NCI-H2171 treated with DMSO at 0.1 percent for 48 hours (cell line): ENCODE data around the gene KRT76.
"Not testable (repeated sequence)": the region's sequence is repeated elsewhere in the genome, so short reads cannot be mapped to it uniquely, and the experiment has no call there.

ENCODE experiments used
- DNase-seq: peaks from one replicate; lab custom pipeline; 2025; lab: John Stamatoyannopoulos, UW

The KRT76 gene

DNA sequence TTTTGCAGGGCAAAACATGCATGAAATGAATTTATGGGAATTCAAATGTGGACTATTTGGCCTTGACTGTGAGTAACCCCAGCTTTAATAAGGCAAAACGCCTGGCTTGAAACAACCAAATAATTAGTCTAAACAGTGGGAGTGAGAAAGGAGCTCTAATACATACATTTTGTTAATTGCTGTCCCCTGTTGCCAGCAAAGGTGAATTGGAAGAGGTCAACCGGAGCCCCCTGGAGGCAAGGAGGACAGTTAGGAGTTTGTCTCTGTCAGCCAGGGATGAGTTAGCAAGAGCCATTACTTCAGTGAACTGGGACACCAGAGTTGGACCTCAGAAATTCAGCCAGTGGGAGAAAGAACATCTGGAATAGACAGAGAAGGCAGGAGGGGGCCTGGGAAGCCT is 17.4 kb downstream of the KRT76 start:
- no peak for DNase-seq

DNA sequence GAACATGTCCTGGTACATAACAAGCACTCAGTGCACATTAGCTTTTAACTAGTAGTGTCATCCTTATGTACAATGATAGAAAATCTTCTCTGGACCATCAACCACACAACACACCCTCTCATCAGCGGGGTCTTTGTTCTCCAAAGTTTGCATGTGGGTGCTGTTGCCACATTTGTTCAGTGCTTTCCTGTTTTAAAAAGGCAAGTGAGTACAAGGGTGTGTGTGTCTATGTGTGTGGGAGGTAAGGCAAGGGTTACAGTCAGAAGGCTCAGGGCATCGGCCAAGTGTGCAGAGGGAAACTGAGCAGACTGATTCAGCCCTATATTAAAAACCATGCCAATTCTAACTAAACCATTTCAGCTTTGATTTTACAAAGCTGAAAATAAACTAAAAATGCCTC is 17.9 kb downstream of the KRT76 start:
- no peak for DNase-seq

DNA sequence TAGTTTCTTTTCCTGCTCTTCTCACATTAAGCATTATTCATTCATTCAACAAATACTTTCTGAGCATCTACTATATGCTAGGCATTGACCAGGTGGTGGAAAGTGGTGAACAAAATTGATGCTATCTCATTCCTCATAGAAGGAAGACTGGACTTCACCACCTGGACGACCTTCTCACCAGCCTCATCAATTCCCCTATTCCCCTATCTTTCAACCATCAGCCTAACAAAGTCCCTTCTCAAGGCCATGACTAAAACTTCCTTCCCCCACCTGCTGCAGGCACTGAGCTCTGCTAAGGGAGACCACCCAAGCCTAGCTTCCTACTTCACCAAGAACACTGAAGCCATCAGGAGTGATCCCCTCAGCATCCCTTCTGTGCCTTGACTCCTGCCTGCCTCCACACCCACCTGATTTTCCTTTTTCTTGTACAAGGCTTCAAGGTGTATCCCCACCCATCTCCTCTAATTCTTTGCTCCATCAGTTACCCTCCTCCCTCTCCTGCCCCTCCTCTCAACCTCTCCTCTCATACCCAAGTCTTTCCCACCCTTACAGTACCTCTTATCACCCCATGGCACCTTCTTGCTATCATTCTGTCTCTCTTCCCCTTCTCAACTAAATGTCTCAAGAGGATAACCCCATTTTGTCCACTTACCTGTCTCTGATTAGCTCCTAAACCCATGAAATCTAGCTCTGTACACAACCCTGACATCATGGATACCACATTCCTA is 19.5 kb downstream of the KRT76 start:
- no peak for DNase-seq

DNA sequence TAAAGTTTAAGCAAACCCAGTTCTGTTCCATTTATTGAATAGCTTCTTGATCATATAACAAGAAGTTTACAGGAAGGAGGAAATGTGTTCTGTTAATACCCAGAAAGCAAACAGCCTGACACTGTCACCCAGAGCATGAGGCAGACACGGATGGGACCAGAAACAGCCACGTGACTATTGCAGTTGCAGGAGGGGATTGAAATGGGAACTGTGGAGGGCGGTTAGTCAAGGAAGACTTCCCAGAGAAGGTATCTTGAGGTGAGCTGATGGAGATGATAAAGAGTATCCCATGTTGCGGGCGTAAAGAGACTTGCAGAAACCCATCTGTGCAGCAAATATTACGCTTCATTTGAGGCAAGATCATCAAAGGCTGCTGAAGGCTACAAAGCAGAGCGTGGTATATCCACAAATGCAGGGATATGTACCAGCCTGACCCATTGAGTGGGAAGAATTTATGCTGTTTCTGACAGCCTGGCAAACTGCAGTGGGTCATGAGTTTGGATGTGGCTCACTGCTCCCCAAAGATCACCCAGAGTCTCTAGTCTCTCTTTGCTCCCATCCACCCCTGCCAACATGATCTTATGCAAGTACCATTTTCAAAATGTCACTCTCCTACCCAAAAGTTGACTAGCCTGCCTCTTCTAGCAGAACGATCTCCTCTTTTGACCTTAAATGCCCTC is 20.7 kb downstream of the KRT76 start:
- DNase-seq: peak; percentile 13

DNA sequence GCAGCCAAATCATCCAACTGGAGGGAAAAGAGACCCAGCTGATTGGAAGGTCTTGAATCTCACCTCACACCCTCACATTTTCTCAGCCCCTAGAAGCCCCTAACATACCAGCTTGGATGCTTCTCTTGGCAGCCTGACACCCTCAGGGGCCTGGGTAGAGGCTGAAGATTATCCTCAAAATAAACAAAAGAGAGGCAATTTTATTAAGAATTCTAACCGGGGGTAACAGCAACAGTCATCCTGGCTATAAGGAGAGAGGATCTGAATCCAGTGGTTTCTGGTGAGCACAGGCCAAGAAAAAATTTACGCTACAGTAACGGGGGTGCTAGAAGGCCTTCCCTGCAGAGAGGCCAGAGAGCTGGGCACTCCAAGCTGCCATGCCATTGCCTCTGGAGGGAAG is 21.6 kb downstream of the KRT76 start:
- no peak for DNase-seq

DNA sequence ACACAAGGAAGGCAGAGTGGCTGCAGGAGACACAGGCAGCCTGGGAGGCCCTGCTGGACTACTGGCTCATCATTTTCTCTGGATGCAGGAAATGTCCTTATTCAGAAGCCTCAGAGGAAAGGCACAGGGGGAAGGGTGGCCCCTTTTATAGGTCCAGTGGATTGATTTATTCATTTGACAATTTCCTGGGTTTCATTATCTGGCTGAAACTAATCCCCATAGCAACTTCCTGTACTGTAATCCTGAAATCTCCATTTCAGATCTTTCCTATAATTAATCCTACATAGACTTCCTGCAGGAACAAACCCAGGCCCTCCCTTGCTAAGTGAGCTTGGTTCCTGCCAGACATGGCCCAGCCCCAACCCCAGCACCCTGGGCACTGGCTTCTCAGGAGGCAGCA is 23.0 kb downstream of the KRT76 start:
- DNase-seq: no peak

DNA sequence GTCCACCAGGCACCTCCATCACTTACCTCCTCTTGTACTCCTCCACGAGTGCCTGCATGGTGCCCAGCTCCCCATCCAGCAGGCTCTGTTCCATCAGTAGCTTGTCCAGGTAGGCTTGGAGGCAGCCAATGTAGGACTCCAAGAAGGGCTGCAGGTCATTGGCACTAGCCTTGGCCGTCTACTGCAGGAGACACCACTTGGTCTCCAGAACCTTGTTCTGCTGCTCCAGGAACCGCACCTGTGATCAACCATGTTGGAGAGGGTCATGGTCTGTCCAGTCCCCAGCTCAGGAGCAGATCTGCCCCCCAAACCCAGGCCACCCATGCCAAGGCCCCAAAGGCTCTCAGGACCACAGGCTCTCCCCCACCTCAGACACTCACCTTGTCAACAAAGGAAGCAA is 23.9 kb downstream of the KRT76 start:
- no peak for DNase-seq

DNA sequence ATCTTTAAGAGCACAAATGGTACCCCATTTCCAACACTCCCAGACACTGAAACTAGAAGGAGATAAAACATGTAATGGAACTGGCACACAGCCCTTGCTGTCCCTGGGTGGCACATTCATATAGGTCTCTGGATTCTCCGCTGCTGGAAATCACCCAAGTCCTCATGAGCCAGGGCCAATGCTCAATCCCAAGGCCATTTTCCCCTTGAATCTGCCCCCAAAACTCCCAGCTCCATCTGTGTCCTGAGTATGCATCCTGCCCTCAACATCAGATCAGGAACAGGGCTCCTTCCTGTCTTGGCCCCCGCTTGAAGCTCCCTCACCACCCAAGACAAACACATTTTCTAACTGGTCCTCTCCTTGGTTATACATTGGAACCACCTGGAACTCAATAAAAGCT is 24.6 kb downstream of the KRT76 start:
- DNase-seq: no peak

DNA sequence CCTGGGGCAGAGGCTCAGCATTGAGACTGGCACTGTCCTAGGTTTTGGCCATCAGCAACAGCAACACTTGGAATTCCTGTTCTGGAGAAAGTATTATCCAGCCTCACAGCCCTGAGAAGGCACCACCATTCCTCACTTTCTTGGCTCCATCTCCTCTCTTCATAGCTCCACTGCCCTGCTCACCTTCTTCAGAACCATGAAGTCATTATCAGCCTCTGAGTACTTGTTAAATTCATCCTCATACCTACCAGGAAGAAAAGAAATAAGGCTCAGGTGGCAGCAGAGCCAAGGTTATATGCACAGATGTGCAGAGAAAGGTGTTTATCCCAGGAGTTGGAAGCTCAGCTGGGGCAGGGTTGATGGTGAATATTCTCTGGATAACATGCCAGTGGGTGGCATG is 25.4 kb downstream of the KRT76 start:
- DNase-seq: no peak

DNA sequence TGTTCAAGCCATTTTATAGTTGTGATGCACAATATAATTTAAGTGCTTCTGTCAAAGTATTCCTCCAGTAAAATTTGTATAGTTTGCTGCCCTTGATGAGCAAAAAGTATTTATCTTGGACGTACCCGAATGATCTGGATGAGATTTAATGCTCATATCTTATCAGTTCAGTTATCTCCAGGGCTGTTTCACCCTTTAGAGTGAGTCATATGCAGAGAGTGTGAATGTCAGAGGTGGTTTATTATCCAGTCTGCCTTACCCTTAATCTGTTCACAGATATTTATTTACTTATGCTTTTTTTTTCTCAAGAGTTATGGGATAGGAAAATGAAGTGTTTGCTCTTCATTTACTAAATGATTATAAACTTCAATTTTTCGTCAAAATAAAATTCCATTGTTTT is 26.6 kb downstream of the KRT76 start:
- not testable (repeated sequence) for DNase-seq

DNA sequence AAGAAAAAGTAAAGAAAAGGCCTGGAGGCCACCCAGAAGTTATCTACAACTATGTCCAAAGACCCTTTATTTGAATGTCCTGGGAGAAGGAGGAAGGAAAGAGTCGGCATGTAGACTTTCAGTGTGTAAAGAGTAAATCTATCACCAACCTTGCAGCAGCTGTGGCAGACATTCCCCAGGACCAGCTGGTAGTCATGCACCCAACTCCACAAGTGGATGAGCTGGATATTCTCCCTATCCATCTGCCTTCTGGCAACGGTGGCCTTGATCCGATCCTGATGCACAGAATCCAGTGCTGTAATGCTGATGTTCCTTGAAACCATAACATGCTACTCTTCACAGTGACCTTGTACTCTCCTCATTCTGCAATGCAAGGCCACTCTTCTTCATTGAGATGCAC is 27.3 kb downstream of the KRT76 start:
- peak; percentile 55 for DNase-seq

DNA sequence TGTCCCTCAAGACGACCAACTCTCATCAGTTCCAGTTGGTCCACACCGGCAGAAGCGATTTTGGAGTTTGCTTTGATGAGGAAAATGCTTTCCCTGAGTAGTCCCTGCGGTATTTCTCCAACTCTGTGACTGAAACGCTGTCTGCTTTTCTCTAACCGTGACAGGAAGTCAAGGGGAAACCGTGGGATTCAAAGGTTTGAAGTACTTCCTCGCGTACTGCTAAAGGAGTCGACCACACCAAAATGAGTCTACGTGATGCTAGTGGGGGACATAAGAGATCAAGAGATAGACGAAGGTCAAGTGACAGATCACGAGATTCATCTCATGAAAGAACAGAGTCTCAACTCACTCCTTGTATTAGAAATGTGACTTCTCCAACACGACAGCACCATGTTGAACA is 28.6 kb downstream of the KRT76 start:
- no peak for DNase-seq

DNA sequence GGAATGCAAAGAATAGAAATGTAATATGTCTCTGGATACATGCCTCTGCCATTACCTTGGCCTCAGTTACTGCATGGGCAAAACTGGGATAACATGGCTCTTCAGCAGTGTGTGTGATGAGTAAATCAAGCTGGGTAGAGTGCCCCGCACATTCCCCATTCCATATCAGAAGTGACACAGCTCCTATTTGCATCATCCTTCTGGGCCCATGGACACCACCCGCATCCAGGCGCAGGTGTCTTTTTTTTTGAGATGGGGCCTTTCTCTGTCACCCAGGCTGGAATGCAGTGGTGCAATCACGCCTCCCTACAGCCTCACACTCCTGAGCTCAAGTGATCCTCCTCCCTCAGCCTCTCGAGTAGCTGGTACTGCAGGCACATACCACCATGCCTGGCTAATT is 31.6 kb downstream of the KRT76 start:
- DNase-seq: no peak

DNA sequence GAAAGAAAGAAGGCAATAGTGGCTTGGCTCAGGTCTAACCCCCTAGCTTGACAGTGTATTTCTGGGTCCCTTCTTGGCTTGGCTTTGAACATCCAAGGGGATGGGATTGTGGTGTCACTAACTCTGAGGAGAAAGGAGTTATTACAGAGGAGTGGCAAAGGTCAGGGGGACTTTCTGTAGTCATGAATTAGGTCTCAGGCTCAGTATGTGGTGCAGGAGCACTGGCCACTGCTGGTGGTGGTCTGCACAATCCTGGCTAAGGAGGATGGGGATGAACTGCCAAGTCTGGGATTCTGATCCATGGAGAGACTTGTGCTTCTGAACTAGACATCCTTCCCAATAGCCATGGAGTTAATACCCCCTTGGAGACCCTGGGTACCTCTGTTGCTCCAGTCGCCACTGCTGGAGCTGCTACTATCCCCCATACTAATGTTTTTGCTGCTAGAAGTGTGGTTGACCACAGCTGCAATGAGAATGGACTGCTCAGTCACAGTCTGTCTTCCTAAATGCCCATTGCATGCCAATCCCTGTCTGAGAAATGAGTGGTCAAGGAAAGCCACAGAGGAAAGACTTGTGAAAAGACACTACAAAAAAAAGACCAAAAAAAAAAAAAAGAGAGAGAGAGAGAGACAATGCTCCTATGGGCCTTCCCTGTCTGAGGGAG is 32.5 kb downstream of the KRT76 start:
- DNase-seq: no peak

DNA sequence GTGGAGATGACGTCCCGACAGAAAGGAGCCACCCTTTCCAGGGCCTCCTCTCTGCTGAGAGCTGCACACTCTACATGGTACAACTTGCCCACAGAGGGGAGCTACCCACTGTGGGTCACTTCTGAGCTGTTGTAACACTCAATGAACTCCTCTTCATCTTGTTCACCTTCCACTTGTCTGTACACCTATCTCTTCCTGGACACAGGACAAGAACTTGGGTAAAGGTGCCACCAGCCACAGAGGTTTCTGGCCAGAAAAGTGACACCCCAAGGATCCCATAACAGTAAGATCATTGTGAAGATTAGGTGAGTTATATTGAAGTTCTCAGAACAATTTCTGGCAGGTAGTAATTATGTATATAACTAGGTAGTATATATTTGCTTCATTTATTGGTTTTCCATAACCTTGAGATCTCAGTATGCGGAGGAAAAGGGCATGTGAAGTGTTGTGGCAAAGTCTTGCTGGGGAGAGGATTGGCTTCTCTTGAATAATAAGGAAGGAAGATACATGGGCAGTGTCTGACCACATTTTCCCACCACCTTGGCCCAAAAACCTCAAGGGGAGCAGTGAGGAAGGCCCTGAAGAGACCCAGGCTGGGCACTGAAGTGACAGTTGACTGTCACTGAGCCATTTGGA is 34.2 kb downstream of the KRT76 start:
- DNase-seq: no peak

DNA sequence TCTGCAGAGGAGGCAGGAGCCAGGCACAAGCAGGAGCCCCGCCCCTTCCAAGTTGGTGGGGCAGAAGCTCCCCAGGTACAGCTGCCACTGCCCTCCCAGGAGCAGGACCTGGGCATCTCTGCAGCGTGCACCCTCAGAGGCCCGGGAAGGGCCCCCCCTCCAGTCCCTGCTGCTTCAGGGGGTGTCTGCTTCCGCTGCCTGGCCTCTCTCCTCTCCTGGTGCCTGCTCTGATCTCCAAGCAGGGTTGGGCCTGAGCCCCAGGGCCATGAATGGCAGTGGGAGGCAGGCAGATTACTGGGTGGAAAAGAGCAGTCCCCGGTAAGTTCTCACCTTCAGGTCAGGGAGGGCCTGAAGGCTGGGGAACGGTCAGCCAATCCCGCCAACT is 35.0 kb downstream of the KRT76 start:
- no peak for DNase-seq

DNA sequence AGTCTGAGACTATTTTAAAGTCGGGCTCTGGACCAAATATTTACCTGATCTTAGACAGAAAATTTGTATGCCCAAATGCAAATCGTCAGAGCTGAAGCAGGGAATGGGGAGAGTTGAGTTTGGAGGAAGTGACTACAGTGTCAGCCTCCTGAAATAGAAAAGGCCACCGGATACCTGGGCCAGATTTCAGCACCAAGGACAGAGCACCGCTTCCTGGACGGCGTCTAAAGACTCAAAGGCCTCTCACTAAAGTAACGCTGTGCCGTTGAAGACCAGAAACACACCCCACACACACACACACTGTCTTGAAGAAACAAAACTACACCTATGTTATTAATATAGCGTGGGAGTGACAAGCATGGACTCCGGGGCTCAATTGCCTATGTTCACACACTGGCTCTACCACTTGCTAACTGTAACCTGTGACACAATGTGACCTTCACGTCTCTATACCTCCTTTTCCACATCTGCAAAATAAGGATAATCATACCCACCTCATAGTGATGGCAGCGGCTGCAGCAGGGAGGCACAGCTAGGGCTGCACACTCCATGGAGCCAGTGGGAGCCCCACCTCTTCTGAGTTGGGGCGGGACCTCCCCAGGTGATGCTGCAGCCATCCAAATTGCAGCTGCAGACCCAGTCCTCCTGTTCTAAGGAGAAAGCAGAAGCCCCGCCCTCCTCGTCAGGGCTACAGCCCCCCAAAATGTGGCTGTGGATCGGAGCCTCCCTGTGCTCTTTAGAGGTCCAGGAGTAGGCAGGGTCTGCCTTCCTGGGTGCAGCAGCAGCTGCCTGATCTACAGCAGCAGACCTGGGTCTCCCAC is 35.6 kb downstream of the KRT76 start:
- DNase-seq: peak; percentile 61

DNA sequence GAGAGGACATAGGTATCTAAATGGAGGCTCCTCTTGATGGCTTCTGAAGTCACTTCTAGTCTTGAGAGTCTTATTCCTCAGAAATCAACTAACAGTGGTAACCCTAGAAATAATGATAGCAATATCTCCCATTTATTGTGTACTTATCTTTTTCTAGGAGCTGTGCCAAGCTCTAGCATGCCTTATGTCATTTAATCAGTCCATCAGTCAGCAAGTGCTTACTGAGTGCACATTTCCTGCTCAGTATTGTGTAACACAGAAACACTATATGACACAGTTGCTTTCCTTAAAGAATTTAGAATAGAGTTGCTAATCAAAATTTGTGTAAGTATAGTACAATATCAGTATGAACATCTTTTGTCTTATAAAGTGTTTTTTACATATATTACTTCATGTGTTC is 36.6 kb downstream of the KRT76 start:
- DNase-seq: peak; percentile 97

DNA sequence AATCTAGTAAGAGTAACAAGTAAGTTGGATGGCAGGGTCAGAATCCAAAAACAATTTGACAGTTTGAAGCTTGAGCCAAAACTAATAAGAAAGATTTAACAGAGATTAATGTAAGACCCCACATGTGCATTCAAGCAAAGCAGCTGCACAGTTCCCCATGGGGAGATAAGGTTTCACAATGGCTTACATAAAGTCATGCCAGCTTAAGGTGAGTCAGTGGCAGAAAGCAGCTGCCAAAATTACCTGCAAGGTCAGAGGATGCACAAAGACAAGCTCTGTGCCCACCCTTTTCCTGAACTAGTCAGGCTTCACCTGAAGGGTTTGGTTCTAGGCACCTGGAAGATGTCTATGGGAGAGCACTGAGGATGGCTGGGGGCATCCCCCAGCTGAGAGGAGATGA is 37.2 kb downstream of the KRT76 start:
- DNase-seq: peak; percentile 95

DNA sequence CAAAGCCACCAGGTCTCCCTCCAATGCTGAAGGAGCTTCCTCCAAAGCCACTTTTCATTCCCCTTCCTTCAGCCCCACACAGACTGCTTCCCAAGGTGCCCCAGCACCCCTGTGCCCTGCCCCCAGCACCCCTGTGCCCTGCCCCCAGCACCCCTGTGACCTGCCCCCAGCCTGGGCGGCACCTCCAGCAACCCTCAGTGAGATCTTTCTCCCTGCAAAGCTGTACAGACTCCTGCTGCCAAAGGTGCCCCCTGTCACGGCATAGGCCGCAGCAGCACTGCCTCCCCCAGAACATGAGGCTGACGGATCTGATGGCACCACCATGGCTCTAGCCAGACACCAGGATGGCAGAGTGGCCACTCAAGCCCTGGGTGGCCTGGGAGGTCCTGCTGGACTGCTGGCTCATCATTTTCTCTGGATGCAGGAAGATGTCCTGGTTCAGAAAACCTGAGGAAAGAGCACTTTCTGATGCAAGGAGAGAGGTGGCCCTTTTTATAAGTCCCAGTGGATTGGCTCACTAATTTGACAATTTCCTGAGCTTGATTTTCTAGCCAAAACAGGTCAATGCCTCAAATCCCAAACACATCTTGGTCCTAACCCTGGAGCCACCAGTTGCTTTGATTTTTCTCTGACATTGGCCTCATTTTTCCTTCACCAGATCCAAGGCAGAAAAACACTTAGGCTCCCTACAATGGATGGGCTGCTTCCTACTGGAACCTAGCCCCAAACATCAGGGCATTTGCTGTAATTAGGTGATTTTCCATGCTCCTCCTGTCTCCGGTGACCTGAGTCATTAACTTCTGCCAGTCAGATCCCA is 41.1 kb downstream of the KRT76 start:
- DNase-seq: peak; percentile 33

DNA sequence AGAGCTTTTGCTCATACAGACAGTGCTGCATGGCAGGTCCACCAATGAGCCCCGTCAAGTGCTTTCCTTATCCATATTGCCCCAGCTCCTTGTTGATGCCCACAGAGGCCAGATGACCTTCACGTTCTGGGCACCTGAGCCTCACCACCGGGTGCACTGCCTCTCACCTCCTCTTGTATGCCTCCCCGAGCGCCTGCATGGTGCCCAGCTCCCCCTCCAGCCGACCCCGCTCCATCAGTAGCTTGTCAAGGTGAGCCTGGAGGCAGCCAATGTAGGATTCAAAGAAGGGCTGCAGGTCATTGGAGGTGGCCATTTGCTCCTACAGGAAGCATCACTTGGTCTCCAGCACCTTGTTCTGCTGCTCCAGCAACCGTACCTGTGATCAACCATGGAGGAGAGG is 42.0 kb downstream of the KRT76 start:
- no peak for DNase-seq
